Pons (tissue), 1 donor: ENCODE measurements around the gene RHOT2.
A peak's percentile ranks its signal among the peaks of the same experiment; 100 is the strongest.

ENCODE experiments used
- DNase-seq: peaks from one replicate; pipeline ENCODE4 v3.0.0-alpha.2; 2016; ENCODE audit warnings: low spot score

The RHOT2 gene

GRCh38 chr16:670485-671352 lies 2.8 kb downstream of the RHOT2 start:
- DNase-seq: no peak

GRCh38 chr16:671353-672131 lies 3.6 kb downstream of the RHOT2 start:
- no peak for DNase-seq

DNA sequence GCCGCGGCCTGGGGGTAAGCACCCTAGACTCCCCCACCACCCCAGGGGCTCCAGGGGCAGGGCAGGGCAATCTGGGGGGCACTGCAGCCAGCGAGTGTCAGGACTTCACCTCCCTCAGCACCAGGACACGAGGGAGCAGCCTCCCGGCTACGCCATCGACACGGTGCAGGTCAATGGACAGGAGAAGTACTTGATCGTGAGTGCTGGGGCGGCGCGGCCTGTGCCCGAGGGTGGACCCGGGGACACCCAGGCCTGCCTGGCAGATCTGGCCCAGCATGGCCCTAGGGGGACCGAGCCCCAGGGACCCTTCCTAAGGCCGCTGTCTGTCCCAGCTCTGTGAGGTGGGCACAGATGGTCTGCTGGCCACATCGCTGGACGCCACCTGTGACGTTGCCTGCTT lies 4.4 kb downstream of the RHOT2 start:
- DNase-seq: no peak

DNA sequence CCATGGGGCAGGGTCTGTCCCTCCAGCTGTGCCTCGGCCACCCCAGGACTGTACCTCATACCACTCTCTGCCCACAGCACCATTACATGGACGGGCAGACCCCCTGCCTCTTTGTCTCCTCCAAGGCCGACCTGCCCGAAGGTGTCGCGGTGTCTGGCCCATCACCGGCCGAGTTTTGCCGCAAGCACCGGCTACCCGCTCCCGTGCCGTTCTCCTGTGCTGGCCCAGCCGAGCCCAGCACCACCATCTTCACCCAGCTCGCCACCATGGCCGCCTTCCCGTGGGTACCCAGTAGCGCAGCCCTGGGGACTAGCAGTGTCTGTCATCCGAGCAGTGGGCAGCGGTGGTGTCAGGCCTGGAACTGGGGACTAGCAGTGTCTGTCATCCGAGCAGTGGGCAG lies 4.9 kb downstream of the RHOT2 start:
- DNase-seq: no peak

GRCh38 chr16:673399-673991 lies 5.6 kb downstream of the RHOT2 start:
- no peak for DNase-seq

DNA sequence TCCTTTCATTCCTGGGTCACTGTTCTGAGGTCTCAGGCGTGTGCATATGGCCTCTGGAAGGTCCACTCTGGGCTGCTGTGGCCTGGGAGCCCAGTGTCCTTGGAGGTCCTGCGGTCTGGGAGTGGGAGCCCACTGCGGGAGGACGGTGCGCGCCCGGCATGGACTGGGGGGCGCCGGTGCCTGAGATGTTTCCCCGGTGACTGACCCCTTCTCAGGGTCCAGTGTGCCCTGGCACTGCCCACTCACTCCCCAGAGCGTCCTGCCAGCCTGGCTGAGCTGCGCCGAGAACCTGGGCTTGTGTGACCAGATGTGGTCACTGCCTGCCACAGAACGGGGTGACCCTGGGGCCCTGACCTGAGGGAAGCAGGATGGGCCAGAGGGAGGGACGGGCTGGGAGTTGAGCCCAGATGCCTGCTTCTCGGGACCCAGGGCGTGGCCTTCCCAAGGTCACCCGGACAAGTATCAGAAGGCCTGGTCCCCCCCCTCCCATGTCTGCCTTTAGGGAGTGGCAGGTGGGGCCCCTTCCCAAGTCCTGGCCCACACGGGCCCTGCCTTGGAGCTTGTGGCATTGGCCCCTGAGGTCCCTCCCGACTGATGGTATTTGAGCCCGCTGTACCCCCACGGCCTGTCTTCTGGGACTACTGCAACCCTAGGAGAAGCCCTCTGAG lies 6.4 kb downstream of the RHOT2 start:
- no peak for DNase-seq

DNA sequence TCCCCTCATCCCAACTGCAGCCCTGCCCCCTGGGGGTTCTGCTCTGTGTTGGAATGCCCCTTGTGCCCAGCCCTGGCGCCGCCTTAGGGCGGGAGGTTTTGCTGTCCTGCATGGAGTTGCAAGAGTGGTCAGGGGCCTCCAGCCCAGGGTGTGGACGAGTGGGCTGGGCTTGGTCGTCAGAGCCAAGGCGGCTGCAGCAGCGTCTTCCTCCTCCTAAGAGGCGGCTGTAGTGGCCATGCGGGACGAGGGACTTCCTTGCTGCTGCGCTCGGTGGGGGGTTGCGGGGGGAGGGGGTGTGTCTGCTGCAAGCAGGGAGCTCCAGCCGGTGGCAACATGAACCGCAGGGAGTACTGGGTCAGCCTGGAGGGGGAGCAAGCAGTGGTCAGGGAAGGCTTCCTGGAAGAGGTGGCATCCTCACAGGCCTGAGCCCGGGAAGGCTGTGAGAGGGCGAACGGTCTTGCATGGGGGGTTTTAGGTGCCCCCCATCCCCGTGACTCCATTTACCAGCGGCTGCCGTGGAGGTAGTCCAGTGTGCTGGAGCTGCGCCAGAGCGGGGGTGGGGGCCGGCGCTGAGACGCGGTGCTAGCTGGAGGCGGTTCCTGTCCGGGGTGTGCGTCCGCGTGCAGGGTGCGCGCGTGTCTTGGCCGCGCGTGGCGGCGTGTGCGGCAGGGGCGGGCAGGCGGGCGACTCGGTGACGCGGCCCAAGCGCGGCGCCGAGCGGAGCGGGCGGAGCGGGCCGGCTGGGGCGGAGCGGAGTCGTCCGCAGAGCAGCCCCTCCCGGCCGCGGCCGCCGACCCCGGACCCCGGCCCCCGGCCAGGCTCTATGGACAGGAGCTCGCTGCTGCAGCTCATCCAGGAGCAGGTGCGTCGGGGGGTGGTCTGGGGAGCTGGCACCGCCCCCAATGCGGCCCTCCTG lies 7.3 kb downstream of the RHOT2 start, which contains the start of gene RHBDL1:
Gene RHBDL1 (plus strand): TSS at position 704 of the 916 bp plus-strand sequence. CDS start 120 bp downstream, at position 824.
- no peak for DNase-seq

- DNase-seq: no peak
These were observed 8.1 kb downstream of the RHOT2 start for GRCh38 chr16:675884-676564.

- no peak for DNase-seq
These were observed 8.6 kb downstream of the RHOT2 start for GRCh38 chr16:676565-676902.

GRCh38 chr16:676913-677312 lies 9.0 kb downstream of the RHOT2 start:
- no peak for DNase-seq

GRCh38 chr16:677316-678190 lies 9.6 kb downstream of the RHOT2 start:
- no peak for DNase-seq

DNA sequence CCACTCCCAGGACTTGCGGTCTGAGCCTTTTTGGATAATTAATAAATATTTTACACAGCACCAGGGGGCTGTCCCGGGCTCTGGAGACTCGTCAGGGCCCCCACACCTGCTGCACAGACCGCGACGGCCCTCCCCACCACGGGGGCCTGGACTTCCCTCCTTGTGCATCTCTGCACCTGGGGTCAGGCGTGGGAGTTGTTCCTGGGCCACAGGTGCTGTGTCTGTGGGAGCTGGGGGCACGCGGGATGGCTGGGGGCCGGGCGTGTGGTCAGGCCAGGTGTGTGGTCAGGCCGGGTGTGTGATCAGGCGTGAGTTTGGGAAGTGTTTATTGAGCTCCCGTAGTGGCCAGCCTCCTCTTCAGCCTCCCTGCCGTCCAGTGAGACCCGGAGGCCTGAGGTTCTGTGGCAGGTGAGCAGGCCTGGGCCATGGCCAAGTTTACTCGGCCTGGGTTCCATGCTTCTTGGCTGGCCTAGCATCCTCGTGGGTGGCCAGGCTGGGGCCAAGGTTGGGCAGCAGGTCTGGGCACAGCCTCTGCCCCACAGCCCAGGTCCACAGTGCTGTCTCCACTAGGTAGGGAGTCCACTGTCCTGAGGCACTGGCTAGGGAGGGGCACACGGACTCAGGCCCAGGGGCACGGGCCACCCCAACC lies 10.4 kb downstream of the RHOT2 start:
- DNase-seq: no peak

GRCh38 chr16:678858-679813 lies 11.2 kb downstream of the RHOT2 start:
- DNase-seq: peak; percentile 61

DNA sequence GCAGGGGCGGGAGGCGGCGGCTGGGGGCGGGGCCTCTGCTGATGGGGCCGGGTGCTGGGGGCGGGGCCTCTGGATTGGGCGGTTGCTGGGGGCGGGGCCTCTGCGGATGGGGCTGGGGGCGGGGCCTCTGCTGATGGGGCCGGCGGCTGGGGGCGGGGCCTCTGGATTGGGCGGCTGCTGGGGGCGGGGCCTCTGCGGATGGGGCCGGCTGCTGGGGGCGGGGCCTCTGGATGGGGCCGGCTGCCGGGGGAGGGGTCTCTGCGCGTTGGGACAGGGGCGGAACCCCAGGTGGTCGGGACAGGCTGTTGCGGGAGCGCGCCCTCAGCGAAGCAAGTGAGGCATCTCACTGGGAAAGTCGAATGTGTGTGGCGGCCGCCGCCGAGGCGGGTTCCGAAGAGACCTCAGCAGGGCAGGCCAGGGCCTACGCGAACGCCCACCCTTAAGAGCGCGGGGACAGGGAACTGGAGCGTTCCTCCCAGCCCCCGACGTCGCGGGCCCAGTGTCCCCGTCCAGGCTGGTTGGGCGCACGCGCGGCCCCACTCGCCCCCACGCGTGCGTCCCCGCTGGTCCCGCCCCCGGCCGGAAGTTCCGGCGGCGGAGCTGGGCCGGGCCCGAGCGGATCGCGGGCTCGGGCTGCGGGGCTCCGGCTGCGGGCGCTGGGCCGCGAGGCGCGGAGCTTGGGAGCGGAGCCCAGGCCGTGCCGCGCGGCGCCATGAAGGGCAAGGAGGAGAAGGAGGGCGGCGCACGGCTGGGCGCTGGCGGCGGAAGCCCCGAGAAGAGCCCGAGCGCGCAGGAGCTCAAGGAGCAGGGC lies 12.1 kb downstream of the RHOT2 start, which contains the start of gene STUB1:
Gene STUB1 (plus strand): TSS at position 597 of the 811 bp plus-strand sequence. CDS start 116 bp downstream, at position 713.
- peak; percentile 74 for DNase-seq

DNA sequence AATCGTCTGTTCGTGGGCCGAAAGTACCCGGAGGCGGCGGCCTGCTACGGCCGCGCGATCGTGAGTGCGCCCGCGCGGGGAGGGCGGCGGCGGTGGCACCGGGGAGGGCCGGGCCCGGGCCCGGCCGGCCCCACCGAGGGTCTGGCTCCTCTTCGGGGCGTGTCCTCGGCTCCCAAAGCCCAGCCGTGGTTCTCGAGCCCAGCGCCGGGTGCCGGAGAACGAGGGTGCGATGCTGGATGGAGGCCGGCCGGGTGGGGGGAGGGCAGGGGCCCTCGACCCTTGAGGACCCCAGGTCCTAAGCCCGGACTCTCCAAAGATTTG lies 12.7 kb downstream of the RHOT2 start:
- no peak for DNase-seq

DNA sequence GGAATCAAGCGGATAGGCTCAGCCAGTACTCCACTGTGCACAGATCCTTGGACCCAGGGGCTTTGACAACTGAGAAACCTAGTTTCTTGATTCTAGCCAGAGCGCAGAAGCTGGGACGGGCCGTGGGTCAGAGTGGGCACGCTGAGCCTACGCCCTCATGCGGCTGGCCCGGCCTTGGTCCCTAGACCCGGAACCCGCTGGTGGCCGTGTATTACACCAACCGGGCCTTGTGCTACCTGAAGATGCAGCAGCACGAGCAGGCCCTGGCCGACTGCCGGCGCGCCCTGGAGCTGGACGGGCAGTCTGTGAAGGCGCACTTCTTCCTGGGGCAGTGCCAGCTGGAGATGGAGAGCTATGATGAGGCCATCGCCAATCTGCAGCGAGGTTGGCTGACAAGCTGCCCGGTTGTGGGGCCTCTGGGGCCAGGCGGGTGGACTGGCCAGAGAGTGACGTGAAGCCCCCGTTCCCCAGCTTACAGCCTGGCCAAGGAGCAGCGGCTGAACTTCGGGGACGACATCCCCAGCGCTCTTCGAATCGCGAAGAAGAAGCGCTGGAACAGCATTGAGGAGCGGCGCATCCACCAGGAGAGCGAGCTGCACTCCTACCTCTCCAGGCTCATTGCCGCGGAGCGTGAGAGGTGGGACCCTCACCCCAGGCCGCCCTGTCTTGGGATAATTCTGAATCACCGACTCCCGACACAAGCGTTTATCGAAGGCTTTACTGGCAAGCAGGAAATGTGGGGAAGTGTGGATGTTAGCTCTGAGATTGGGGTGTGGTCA lies 13.2 kb downstream of the RHOT2 start:
- no peak for DNase-seq
